Stimulated activated CD8-positive, alpha-beta memory T cell treated with anti-CD3 and anti-CD28 coated beads, Interleukin-12 subunit alpha, Interleukin-12 subunit beta, amount 100 ng/mL, for 24 hours (primary cell): ENCODE data around the gene RRP1B.

Source experiments
- DNase-seq: peaks from one replicate; pipeline ENCODE4 v3.0.0-alpha.2; 2020; ENCODE audit errors: extremely low read depth

The RRP1B gene

GRCh38 chr21:43721206-43721605 lies 61.8 kb downstream of the RRP1B start:
- no peak for DNase-seq

DNA sequence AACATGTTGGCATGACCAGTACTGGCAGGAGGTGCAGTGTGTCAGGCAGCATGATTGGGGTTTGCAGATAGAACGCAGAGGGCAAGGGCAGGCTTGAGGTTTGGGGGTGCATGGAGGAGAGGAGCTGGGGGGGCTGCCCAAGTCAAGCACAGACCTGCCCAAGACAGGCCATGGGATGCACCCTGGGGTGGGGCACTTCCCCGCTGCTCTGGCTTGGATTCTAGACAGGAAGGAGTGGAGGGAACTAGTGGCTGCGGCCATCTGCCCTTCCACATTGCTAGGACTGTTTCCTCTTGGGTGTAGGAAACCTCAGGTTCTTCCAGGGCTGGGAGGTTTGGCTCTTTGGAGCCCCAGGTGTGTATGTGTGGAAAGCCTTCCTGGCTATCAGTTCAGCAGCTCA lies 62.6 kb downstream of the RRP1B start:
- no peak for DNase-seq

DNA sequence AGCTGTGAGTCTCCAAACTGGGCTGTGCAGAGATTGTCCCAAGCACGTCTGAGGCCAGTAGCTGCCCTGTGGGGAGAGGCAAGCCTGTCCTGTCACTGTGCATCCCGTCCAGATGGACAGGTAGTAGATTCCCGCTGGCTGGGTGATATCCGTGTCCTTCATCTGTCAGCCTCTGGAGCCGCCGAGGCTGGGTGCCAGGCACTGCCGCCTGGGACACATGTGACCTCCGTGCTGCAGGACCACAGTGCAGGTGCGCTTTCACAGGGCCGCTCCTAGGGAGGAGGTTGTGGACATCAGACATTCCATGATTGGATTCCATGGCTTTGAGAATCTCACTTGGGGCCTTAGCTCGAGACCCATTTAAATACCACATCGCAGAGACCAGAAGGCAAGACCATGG lies 64.3 kb downstream of the RRP1B start:
- DNase-seq, result no peak

DNA sequence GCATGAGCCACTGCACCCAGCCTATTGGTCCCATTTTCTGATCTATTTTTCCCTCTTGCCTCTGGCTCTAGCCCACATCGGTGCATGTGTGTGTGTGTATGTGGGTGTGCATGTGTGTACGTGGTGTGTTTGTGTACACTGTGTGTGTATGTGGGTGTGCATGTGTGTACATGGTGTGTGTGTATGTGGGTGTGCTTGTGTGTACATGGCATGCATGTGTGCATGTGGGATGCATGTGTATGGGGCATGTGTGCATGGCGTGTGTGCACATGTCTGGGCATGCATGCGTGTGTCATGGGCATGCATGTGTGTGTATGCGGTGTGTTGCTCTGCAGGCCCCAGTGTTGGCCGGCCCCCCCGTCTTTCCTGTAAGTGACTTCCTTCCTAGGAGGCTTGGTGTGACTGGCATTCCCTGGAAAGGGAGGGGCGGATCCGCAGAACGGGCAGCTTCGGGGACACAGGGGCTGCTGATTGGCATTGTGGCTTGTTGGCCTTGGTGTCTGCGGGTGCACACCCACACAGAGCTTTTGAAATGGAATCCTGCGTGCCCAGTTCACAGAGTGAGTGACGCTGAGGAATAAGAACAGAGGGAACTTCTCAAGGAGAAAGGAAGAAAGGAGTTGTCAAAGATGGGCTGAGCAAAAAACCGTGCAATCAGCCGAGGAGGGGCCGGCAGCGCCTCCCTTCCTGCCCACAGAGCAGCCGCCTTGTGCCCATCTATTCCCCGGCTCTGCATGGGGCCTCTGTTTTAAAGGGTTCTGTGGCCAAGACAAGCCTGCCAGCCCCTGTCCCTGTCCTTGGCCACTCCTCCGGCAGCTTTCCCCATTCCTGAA lies 67.5 kb downstream of the RRP1B start:
- no peak for DNase-seq

- DNase-seq, result no peak
Measured at GRCh38 chr21:43727519-43728153, 68.3 kb downstream of the RRP1B start.

GRCh38 chr21:43728154-43728466 lies 68.8 kb downstream of the RRP1B start:
- no peak for DNase-seq

DNA sequence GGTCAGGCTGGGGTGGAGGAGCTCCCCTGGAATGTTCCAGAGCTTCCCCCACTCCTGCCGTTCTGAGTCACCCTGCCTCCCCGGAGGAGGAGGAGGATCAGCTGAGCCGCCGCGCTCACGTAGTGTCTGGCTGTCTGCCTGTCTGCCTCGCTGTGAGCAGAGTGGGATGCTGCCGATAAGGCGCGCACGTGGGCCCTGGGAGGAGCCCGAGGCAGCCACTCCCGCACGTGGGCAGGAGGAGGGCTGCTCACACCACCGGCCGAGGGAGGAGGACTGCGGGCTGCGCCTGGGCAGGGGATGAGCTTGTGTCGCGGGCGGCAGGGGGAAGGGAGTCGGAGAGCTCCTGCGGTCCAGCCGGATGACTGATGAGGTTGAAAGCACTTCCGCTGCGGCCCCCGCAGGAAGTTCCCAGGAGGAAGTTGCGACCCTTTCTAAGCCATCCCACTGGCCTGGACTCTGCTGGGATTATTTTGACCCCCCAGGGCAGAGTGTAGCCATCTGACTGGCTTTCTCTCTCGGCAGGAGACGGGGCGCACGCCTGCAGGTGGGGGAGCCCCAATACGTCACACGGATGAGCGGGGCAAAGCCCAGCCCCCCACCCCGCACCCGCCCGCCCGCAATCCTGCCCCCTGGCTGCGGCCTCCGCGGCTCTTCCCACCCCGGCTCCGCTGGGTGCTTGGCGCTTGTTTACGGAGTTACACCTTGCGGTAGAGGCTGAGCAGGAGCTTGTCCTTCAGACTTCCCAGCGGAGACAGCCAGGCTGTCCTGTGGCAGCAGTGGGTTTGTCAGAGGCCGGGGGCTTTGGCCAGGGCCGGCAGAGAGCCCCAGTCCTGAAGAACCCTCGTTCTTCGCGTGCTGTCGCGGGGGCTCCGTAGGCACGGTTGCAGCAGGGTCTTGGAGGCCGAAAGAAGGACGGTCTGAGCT lies 69.4 kb downstream of the RRP1B start:
- peak; percentile 68 for DNase-seq

DNA sequence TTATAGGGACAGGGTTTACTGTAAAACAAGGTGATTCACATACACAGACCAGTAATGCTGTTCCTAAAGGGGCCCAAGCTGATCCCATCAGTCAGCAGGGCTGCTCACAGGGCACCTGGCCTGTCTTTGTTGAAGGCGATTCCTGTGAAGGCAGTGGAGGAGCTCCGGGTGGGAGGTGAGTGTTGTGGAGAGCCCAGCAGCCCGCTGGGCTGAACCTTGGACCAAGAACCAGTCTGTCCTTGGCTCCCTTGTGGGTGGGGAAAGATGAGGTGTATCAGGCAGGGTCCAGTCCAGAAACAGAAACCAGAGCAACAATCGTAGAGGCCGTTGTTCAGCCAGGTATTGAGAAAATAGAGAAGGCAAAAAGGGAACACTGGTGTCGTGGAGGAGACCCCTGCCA lies 72.1 kb downstream of the RRP1B start:
- no peak for DNase-seq

GRCh38 chr21:43731891-43732711 lies 72.7 kb downstream of the RRP1B start:
- no peak for DNase-seq

- DNase-seq, result no peak
Measured at GRCh38 chr21:43733060-43733459, 73.7 kb downstream of the RRP1B start.

GRCh38 chr21:43733529-43734071 lies 74.2 kb downstream of the RRP1B start:
- DNase-seq, result no peak

DNA sequence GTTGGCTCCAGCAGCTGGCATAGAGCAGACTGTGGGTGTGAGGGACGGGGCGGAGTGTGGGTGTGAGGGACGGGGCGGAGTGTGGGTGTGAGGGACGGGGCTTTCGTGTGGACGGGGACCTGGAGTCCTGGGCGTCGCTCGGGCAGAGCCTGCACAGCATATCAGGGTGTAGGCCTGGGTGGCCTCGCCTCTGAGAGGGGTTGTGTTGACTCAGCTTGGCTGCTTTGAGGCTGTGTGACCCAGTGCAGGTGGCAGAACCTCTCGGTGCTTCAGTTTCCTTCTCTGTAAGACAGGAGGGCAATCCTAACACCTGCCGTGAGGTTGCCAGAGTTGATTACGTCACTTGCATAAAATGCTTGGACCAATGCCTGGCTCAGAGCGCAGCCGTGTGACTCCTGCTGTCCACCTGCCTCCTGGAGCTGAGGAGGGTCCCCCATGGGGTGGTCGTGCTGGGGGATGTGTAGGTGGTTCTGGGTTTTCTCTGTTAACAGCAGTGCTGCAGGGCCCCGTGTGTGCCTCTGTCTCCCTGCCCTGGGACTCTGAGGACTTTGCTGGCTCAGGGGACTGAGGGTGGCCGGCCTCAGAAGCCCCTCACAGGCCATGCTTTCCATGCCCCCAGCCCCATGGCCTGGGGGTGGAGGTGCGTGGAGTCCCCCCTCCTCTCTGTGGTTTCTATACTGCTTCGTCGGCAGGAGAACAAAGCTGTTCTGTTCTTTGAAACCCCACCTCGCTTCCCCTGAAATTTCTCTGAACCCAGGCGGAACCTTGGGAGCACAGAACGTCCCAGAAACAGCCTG lies 75.0 kb downstream of the RRP1B start:
- no peak for DNase-seq

GRCh38 chr21:43734928-43735229 lies 75.5 kb downstream of the RRP1B start:
- DNase-seq, result no peak

DNA sequence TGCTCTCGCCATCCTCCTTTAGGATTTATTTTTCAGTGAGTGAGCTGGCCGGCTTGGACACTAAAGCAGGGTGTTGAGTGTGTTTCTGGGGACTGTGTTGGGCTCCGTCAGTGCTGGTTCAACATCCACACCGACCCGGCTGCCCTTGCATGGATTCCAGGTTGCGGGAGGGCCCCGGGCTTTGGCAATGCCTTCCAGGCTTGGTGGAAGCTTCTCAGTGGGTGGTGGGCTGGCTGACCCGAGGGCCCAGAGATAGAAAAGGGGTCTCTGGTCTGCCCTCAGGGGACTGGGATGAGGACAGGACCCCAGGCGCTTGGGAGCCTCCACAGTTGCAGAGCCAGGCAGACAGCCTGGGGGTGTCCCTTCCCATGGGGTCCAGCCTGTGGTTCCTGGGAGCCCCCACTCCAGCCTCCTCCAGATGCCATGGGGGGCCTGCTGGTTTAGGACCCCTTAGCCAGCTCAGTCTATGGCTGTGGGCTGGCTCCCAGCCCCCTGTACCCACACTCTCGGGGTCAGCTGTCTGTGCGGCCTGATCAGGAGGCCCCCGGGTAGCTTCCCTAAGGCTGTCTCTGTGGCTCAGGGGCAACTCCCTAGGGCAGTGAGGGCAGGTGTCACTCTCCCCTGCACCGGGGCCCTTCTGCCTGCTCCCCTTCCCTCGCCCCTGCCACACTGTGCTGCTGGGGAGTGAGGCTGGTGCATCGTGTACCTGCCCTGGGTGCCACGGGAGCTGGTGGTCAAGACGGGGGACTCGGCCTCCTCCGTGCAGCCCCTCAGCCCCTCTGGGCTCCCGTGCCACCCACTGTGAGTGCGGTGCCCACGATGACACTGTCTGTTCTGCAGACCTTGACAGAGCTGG lies 76.1 kb downstream of the RRP1B start:
- DNase-seq, result no peak

- DNase-seq, result no peak
Measured at GRCh38 chr21:43736224-43736883, 77.0 kb downstream of the RRP1B start.

DNA sequence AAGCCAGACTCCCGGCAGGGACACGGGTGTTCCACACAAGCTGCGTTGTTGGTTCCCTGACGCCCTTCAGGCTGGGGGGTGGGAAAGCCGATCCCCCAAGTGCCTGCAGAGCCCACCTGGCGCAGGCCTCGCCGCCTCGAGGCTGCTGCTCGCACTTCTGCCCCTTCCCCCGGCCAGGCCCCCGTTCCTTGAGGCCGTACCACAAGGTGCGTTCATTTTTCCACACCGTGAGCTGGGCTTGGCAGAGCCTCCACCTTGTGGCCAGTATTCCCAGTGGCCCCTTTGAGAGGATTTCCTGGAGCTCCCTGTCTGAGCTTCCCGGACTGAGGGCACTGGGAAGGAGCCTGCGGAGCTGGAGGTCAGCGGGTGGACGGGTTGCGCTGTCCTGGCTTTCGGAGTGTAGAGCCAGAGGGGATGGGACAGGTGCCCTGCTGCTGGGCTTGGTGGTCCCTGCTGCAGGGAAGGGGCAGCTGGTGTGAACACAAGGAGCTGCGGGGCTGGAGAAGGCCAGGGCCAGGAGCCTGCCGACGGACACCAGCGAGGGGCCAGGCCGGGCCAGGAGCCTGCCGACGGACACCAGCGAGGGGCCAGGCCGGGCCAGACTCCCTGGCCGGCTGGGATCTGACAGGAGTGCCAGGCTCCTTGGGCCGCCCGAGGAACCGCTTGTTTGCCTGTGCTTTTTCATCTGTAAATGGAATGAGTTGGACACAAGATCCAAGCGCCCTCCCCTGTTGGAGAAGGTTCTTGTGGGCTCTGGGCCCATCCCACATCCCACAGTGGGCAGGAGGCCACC lies 78.0 kb downstream of the RRP1B start:
- DNase-seq, result no peak

GRCh38 chr21:43739621-43740435 lies 80.5 kb downstream of the RRP1B start:
- no peak for DNase-seq
